Stimulated activated CD8-positive, alpha-beta memory T cell treated with anti-CD3 and anti-CD28 coated beads, Interleukin-7, amount 100 ng/mL, for 1 hour (primary cell): ENCODE data around the gene SURF2.
A peak's percentile ranks its signal among the peaks of the same experiment; 100 is the strongest.
"Not testable (repeated sequence)": the region's sequence is repeated elsewhere in the genome, so short reads cannot be mapped to it uniquely, and the experiment has no call there.

ENCODE experiments used
- DNase-seq, 2 donors: peaks; one replicate each; pipeline ENCODE4 v3.0.0-alpha.2; 2020; ENCODE audit warnings: low read depth in 2 of 2

SURF2 gene

DNA sequence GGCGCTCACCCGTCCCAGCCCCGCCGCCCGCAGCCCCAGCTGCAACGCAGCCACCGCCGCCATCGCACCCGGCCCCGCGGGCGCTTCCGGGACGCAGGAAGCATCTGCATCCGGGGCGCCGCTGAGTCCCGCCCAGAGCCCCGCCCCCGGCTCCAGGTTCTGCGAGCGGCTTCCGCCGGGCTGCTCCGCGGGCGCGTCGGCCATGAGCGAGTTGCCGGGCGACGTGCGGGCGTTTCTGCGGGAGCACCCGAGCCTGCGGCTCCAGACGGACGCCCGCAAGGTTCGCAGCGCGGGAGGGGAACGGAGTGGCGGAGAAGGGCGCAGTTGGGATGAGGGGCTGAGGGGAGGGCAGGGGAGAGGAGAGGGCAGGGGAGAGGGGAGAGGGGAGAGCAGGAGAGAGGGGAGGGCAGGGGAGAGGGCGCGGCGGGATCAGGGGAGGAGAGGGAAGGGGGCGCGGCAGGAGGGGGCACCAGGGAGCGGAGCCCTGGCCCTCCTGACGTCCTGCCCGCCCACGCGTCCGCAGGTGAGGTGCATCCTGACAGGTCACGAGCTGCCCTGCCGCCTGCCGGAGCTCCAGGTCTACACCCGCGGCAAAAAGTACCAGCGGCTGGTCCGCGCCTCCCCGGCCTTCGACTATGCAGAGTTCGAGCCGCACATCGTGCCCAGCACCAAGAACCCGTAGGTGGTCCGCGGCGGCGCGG, at the start of gene SURF2, which contains the start of gene SURF1:
Gene SURF2 (plus strand): TSS at position 160 of the 701 bp plus-strand sequence. CDS start 43 bp downstream, at position 203.
Gene SURF1 (minus strand): TSS at position 97 of the 701 bp plus-strand sequence. CDS start 34 bp downstream, at position 63.
- peak; percentile 77 to 79 for DNase-seq

DNA sequence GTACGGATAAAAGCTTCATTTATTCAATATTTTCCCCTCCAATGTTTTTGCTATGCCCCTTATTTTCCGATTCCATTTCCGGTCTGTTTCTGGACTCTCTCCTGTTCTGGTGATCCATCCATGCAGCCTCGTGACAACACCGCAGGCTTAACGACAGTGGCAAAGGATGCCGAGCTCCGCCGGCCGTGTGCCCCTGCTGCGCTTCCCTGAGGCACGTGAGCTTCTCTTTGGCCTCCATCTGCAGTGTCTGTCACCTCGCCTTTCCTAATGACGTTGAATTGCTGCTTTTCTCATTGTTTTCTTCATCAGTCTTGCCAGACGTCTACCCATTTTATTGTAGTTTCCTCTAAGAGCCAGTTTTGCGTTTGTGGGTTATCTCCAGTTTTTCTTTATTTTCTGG, 49.0 kb upstream of the SURF2 start:
- no peak for DNase-seq

DNA sequence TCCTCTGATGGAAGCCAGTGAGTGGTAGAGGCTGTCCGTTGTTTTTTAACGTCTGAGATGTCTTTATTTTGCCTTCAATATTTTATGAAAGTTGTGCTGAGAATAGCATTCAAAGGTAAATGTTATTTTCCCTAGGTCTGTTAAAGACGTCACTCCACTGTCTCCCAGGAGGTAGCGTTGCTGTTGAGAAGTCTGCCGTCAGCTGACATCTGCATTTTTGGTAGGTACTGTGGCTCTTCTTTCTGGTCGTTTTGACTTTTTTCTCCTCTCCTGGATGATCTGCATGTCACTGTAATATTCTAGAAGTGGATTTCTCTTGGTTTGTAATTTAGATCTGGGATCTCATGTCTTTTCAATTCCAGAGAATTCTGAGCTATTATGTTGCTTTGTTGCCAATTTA, 46.7 kb upstream of the SURF2 start:
- no peak for DNase-seq

DNA sequence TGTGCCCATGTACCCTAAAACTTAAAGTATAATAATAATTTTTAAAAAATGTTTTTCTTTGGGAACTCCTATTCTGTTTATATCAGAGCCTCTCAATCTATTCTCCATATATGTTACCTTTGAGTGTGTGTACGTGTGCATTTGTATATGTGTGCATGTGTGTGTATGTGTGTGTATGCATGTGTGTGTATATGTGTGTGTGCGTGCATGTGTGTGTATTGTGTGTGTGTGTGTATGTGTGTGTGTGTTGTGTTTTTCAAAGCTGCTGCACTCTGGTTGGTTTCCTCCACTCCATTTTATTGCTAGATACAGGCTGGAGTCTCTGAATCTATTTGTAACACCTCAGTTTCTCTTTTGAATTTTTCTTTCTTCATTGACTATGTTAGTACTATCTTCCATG, 40.4 kb upstream of the SURF2 start:
- no peak for DNase-seq

DNA sequence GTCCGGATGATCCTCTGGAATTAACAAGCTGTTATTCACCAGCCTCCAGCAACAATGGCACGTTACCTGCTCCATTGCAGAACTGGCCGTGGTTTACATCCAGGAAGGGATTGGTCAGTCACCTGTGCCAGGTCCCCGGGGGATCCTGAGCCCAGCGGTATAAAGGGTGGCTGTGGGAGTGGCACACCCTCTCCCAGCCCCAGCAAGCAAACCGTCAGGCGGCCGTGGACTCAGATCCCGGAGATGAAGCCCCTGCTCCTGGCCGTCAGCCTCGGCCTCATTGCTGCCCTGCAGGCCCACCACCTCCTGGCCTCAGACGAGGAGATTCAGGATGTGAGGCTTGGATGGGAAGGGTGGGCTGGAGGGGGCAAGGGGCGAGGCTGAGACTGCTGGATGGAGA, 38.8 kb upstream of the SURF2 start:
- not testable (repeated sequence) for DNase-seq

DNA sequence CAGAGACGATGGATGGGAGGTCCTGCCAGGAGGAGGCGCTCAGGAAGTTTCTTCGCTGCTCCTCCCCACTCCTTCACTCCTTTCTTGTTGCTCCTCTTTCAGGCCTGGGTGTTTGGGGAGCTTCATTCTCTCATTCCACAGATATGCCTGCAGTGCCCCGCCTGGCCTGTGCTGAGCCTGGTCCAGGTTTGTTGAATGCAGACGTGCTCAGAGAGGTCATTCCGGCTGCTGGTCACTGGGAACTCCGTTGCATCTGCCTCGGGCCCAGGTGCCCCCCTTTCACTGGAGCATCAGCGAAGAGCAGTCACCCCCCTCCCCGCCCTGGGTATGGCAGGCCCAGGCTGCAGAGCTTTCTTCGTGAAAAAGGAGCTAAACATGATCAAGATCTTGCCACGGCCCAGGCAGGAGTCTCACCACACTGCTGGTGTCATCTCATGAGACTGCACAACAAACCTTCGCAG, 35.9 kb upstream of the SURF2 start:
- no peak for DNase-seq

DNA sequence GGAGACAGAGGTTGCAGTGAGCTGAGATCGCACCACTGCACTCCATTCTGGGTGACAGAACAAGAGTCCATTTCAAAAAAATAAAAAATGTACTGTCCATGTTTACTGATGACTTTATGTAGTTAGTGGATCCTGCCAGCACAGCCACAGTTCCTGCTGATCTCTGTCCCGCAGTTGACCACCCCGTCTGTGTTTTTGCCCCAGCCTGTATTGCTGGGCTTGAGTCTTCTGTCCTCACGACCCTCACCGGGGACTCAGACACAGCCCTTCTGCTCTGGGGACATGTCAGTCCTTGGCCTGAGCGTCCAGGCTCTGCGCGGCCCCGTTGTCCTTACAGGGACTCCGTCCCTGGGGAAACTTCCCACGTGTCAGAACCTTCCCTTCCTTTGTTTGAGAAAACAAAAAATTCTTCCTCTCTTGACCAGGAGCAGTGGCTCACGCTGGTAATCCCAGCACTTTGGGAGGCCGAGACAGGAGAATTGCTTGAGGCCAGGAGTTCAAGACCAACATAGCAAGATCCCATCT, 34.9 kb upstream of the SURF2 start:
- no peak for DNase-seq

DNA sequence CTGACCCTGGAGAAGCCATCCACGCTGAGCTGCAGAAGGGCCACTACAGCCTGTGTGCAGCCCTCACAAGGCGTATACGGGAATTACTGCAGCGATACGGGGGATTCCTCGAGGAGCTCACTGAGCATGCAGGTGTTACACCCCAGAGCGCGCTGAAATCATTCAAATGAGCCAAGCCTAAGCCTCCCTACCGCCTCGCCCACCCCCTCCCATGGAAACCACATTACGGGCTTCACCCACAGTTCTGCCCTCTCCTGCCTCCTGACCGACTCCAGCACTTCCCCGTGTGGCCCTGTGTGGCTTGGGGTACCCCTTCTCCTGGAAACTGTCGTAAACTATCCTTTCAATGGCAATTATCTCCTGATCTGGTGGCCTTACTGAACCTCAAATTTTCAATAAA, 33.6 kb upstream of the SURF2 start:
- no peak for DNase-seq

DNA sequence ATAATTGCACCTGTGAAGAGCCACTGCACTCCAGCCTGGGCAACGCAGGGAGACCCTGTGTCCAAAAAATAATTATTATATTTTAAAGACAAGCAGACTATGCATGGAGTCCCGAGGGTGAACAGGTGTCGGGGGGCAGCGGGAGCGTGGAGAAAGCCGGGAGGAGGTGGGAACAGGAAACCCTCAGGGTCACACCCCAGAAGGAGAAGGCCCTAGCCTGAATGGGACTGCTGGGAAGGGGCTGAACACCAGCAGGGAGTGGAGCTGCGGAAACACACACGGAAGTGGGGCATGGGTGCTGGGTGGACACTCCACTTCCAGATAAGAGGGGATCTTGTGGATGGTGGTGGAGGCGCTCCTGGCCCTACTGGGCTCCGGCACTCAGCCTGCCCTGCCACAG, 33.1 kb upstream of the SURF2 start:
- no peak for DNase-seq

DNA sequence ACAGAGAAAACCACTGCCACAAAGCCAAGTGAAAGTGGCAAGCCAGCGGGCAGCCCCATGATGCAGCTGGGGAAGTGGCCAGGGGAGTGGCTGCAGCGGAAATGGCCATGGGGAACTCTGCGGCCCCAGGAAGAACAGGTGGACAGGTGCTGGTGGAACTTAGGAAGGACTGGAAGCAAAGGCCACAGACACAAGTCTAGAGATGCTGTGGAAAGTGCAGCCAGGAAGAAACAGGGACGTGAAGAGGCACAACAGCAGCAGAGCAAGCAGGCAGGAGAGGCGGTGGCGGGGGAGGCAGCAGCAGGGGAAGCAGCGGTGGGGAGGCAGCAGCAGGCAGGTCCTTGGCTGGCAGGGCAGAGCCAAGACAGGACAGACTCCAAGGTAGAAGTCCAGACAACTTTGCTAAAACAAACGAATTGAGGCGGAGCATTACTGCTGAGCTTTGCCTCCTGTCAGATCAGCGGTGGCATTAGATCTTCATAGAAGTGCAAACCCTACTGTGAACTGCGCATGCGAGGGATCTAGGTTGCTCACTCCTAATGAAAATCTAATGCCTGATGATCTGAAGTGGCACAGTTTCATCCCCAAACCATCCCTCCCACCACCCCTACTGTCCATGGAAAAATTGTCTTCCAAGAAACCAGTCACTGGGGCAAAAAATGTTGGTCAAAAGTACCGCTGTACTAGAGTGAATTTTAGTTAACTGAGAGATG, 32.2 kb upstream of the SURF2 start:
- DNase-seq: no peak

DNA sequence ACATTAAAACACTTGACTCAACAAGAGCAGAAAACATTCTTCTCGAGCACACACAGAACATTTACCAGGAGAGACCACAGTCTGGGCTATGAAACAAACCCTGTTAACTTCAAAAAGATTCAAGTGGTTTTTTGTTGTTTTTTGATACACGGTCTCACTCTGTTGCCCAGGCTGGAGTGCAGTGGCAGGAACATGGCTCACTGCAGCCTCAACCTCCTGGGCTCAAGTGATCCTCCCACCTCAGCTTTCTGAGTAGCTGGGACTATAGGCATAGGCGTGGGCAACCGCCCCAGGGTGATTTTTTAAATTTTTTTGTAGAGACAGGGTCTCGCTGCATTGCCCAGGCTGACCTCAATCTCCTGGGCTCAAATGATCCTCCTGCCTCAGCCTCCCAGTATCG, 29.3 kb upstream of the SURF2 start:
- not testable (repeated sequence) for DNase-seq

DNA sequence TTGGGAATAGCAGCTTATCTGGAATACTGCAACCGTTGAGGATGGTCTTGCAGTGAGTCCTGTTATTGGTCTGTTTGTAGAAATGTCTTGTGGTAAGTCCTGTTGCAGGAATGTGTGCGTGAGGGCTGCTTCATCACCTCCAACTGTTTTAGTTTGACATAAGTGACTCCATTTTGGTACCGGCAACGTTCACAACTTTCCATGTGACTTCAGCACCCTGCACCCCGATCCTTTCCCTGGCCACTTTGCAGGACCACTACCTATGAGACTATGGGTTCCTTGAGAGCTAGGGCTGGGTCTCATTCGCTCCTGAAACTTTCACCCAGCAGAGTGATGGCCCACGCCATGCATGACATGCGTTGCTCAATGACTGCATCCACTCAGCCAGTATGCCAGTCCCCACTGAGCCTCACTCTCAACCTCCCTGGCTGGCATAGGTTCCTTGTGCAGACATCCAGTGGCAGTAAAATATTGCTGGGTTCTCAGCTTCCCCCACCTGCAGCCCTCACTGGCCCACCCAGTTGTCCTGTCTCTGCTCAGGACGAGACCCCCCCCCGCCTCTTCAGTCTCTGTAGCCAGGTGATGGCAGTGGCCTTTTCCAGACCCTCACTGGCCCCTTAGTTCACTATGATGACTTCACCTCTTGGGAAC, 28.4 kb upstream of the SURF2 start:
- DNase-seq: no peak

DNA sequence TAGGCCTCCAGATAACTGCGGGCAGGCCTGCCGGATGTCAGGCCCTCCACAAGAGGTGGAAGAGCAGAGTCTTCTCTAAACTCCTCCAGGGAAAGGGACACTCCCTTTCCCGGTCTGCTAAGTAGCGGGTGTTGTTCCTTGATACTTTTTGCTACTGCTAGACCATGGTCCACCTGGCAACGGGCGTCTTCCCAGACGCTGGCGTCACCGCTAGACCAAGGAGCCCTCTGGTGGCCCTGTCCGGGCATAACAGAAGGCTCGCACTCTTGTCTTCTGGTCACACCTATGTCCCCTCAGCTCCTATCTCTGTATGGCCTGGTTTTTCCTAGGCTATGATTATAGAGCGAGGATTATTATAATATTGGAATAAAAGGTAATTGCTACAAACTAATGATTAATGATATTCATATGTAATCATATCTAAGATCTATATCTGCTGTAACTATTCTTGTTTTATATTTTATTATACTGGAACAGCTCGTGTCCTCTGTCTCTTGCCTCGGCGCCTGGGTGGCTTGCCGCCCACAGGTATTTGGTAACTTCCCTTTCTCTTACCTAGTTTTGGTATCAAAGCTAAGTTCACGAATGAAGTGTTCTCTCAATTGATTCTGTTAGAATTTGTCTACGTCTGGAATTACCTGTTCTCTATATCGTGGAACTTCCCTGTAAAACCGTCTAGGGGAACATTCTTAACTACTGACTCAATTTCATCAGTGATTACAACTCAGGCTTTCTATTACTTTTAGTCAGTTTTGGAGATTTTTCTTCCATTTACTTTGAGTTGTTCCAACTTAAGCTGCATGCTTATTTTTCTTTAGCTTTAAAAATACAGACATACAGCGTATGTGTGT, 26.8 kb upstream of the SURF2 start:
- not testable (repeated sequence) for DNase-seq

DNA sequence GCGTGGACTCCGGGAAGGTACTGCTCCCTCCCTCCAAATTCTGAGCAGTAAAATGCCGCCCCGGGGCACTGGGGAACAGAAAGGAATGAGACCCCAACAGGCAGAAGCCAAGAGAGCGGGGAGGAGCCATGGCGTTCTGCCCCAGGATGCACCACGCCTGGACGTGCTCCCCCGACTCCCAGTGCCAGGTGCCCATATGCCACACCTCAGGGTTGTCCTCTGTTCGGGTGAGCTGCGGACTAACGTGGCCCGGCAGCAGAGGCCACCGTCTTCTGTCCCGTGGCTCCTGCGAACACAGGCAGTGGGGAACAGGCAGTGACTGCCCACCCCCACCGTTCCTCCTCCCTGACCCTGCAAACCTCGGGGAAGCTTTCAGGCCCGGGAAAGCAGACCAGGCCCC, 25.1 kb upstream of the SURF2 start:
- DNase-seq: no peak

DNA sequence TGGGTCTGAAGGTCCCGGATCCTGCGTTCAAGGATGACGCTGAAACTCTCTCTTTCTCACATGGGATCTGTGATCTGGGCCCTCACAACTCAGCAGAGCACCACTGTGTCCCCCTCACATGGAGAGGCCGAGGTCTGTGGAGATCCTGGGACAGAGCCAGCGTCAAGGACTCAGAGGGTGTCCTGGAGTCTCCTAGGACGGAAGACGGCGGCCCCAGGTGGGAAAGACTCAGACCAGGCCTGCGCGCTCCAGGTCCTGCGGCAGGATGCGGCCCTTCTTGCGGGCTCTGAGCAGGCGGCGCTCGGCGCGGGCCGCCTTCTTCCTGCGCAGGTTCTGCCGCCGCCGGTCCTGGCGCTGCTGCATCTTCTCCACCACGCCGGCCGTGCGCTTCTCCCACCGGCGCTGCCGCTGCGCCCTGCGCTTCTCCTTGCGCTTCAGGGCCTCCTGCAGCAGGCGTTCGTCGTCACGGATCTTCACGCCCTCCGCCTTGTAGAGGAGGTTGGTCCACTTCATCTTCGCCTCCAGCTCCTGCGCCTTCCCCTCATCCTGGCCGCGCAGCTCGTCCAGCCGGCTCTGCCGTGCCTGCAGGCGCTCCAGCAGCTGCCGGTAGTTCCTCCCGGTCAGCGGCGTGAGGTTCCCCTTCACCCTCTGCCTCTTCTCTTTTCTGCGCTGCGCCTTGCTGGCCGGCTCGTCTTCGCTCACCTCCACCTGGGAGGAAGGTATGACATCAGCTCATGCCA, 24.5 kb upstream of the SURF2 start:
- DNase-seq: no peak

DNA sequence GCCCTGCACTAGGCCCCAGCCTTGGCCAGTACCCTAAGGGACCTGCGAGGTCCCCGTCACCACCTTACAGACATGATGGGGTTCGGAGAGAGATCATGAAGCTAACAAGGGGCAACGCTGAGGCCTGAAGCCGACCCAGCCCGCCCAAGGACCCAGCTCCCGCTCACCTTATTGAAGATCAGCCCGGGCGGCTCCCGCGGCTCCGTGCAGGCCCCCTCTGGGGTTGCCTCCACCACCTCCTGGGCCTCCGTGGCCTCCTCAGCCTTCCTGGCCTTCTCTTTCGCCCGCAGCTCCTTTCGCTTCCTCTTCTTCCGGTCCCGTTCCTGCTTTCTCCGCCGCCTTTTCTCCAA, 24.0 kb upstream of the SURF2 start:
- DNase-seq: no peak

DNA sequence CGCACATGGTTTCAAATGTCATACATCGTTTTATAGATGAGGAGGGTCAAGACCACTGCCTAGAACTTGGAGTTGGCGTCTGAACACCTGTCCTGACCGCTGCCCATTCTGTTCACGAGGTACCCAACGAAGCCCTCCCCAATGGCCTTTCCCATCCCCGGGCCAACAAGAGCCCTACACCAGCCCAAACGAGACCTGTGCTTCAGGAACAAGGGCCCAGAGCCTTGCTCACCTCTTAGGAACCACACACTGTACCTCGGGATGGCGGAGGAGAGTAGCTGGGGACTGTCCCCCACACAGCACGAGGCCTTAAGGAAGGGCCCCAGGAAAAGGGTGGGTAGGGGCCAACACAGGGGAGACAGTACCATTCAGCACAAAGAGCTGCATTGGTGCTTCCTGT, 23.3 kb upstream of the SURF2 start:
- DNase-seq: no peak

DNA sequence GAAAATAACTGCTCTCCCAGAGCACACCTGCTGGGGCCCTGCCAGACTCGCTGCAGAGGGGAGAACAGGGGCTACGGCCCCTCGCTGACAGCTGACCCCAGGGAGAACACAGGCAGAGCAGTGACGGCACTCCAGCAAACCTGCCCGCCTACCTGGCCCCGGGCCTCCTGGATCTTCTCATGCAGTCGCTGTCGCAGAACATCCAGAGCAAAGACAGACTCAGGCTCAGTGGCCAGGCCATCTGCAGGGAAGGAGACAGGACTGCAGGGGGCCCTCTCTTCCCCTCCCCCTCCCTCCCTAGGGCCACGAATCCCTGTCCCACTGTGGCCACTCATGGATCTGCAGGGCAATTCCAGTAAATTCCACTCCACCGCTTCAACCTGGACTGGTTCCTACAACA, 22.8 kb upstream of the SURF2 start:
- DNase-seq: no peak

DNA sequence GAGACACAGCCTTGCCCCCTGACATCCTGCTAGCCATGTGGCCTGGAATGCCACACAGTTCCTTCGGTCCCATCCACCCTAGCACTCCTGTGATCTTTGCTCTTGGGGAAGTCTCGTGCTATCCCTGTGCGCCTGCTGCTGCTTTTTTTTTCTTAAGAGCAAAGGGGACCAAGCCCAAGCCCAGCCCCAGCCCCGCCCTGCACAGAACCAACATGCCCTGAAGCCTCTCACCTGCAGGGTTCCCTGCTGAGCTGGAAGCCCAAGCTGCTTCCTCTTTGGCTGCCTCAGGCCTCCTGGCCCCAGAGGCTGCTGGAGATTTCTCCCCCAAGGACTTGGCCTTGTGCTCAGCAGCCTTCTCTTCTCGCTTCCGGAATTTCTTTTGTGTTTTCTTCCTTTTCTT, 22.2 kb upstream of the SURF2 start:
- no peak for DNase-seq

DNA sequence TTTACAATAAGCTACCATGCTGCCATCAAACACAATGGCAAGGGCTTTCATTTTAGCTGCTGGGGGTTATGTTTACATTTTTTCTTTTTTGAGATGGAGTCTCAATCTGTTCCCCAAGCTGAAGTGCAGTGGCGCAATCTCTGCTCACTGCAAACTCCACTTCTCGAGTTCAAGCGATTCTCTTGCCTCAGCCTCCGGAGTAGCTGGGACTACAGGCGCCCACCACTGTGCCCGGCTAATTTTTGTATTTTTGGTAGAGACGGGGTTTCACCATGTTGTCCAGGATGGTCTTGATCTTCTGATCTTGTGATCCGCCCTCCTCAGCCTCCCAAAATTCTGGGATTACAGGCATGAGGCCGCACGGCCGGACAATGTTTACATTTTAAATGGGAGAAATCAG, 21.5 kb upstream of the SURF2 start:
- not testable (repeated sequence) for DNase-seq
